ENCODE results near the gene SLX9. TPM values are rescaled to one million over a fixed set of nuclear protein-coding genes. Genes with fewer than 3 reads are reported as not detected.

Gene SLX9
- total and polyA plus RNA-seq, 3 experiments from 2014 or later = 14.3 to 71.1 (median 68.1) TPM

- Mint-ChIP-seq H3K27ac (no peak overlapping the region), H3K27me3 (no peaks in the 10 kb centered on the region), H3K36me3 (peaks cover 0 to 19% (median 4%) of the 10 kb centered on the region in 3 donors), H3K4me1 (peaks cover 0 to 5% (median 0%) of the 10 kb centered on the region in 3 donors), H3K9me3 (no peaks in the 10 kb centered on the region), H3K4me3 (no peak overlapping the region)
- ChIA-PET CTCF (no interaction called here), POLR2A (no interaction called here)
- Histone ChIP-seq H3K4me3 (ENCODE audit: low read length) (no peak overlapping the region), H3K36me3 (ENCODE audit: insufficient read depth, low read length) (no peaks in the 10 kb centered on the region), H3K9me3 (ENCODE audit: low read length) (no peaks in the 10 kb centered on the region), H3K4me1 (ENCODE audit: insufficient read depth, low read length) (no peaks in the 10 kb centered on the region), H3K27ac (ENCODE audit: low read depth, low read length) (no peak overlapping the region), H3K27me3 (ENCODE audit: insufficient read depth, low read length, poor library complexity, severe bottlenecking) (no peaks in the 10 kb centered on the region)
- DNase-seq = no peak
Observed at GRCh38 chr21:44977616-44978340, 37.9 kb downstream of the SLX9 start.

GRCh38 chr21:44979687-44980561, 40.1 kb downstream of the SLX9 start:
- Mint-ChIP-seq H3K4me1 (no peaks in the 10 kb centered on the region), H3K27ac (no peak overlapping the region), H3K27me3 (no peaks in the 10 kb centered on the region), H3K4me3 (no peak overlapping the region), H3K9me3 (no peaks in the 10 kb centered on the region), H3K36me3 (peaks cover 0 to 11% (median 0%) of the 10 kb centered on the region in 3 donors)
- no peaks in the 10 kb centered on the region for H3K36me3 ChIP-seq (ENCODE audit: insufficient read depth, low read length)
- no peaks in the 10 kb centered on the region for H3K4me1 ChIP-seq (ENCODE audit: insufficient read depth, low read length)
- no peaks in the 10 kb centered on the region for H3K27me3 ChIP-seq (ENCODE audit: insufficient read depth, low read length, poor library complexity, severe bottlenecking)
- ChIA-PET CTCF (no interaction called here), POLR2A (no interaction called here)
- DNase-seq = no peak
- no peak overlapping the region for H3K4me3 ChIP-seq (ENCODE audit: low read length)
- H3K27ac ChIP-seq (ENCODE audit: low read depth, low read length) = no peak overlapping the region
- no peaks in the 10 kb centered on the region for H3K9me3 ChIP-seq (ENCODE audit: low read length)

- CTCF ChIA-PET = no interaction called here
- Mint-ChIP-seq H3K9me3 (no peaks in the 10 kb centered on the region), H3K36me3 (peaks cover 0 to 7% (median 0%) of the 10 kb centered on the region in 3 donors), H3K27ac (no peak overlapping the region), H3K4me1 (no peaks in the 10 kb centered on the region), H3K27me3 (no peaks in the 10 kb centered on the region), H3K4me3 (no peak overlapping the region)
- Histone ChIP-seq H3K27me3 (ENCODE audit: insufficient read depth, low read length, poor library complexity, severe bottlenecking) (no peaks in the 10 kb centered on the region), H3K27ac (ENCODE audit: low read depth, low read length) (no peak overlapping the region), H3K4me3 (ENCODE audit: low read length) (no peak overlapping the region), H3K4me1 (ENCODE audit: insufficient read depth, low read length) (no peaks in the 10 kb centered on the region), H3K36me3 (ENCODE audit: insufficient read depth, low read length) (no peaks in the 10 kb centered on the region), H3K9me3 (ENCODE audit: low read length) (no peaks in the 10 kb centered on the region)
- DNase-seq = no peak
- POLR2A ChIA-PET = no interaction called here
Observed at GRCh38 chr21:44980562-44981489, 41.0 kb downstream of the SLX9 start.

GRCh38 chr21:44982558-44983250, 42.9 kb downstream of the SLX9 start:
- POLR2A ChIA-PET = no interaction called here

GRCh38 chr21:44983421-44984206, 43.8 kb downstream of the SLX9 start:
- Histone ChIP-seq H3K27me3 (ENCODE audit: insufficient read depth, low read length, poor library complexity, severe bottlenecking) (no peaks in the 10 kb centered on the region), H3K4me3 (ENCODE audit: low read length) (no peak overlapping the region), H3K27ac (ENCODE audit: low read depth, low read length) (no peak overlapping the region), H3K9me3 (ENCODE audit: low read length) (no peaks in the 10 kb centered on the region), H3K36me3 (ENCODE audit: insufficient read depth, low read length) (no peaks in the 10 kb centered on the region), H3K4me1 (ENCODE audit: insufficient read depth, low read length) (no peaks in the 10 kb centered on the region)
- CTCF ChIA-PET = no interaction called here
- Mint-ChIP-seq H3K4me1 (no peaks in the 10 kb centered on the region), H3K27me3 (no peaks in the 10 kb centered on the region), H3K9me3 (no peaks in the 10 kb centered on the region), H3K27ac (no peak overlapping the region), H3K4me3 (no peak overlapping the region), H3K36me3 (peaks cover 0 to 2% (median 0%) of the 10 kb centered on the region in 3 donors)
- POLR2A ChIA-PET = no interaction called here
- DNase-seq = peak in 1 of 5 donors; percentile 37

More at GRCh38 chr21:44982558-44983250, 42.9 kb downstream of the SLX9 start:
- Histone ChIP-seq H3K4me3 (ENCODE audit: low read length) (no peak overlapping the region), H3K9me3 (ENCODE audit: low read length) (no peaks in the 10 kb centered on the region), H3K4me1 (ENCODE audit: insufficient read depth, low read length) (no peaks in the 10 kb centered on the region), H3K27me3 (ENCODE audit: insufficient read depth, low read length, poor library complexity, severe bottlenecking) (no peaks in the 10 kb centered on the region), H3K27ac (ENCODE audit: low read depth, low read length) (no peak overlapping the region), H3K36me3 (ENCODE audit: insufficient read depth, low read length) (no peaks in the 10 kb centered on the region)
- CTCF ChIA-PET = no interaction called here
- Mint-ChIP-seq H3K4me3 (no peak overlapping the region), H3K27ac (no peak overlapping the region), H3K36me3 (peaks cover 0 to 2% (median 0%) of the 10 kb centered on the region in 3 donors), H3K9me3 (no peaks in the 10 kb centered on the region), H3K27me3 (no peaks in the 10 kb centered on the region), H3K4me1 (no peaks in the 10 kb centered on the region)
- DNase-seq = no peak

GRCh38 chr21:44984428-44984791, 44.6 kb downstream of the SLX9 start:
- H3K4me3 Mint-ChIP-seq = no peak overlapping the region
- peak in 1 of 5 donors; percentile 40 for DNase-seq
- no peaks in the 10 kb centered on the region for H3K27me3 Mint-ChIP-seq
- no peak overlapping the region for H3K27ac Mint-ChIP-seq
- Histone ChIP-seq H3K9me3 (ENCODE audit: low read length) (no peaks in the 10 kb centered on the region), H3K36me3 (ENCODE audit: insufficient read depth, low read length) (no peaks in the 10 kb centered on the region), H3K4me1 (ENCODE audit: insufficient read depth, low read length) (no peaks in the 10 kb centered on the region), H3K27me3 (ENCODE audit: insufficient read depth, low read length, poor library complexity, severe bottlenecking) (no peaks in the 10 kb centered on the region), H3K27ac (ENCODE audit: low read depth, low read length) (no peak overlapping the region), H3K4me3 (ENCODE audit: low read length) (no peak overlapping the region)
- H3K9me3 Mint-ChIP-seq = no peaks in the 10 kb centered on the region
- CTCF ChIA-PET = no interaction called here
- POLR2A ChIA-PET = no interaction called here
- no peaks in the 10 kb centered on the region for H3K4me1 Mint-ChIP-seq
- H3K36me3 Mint-ChIP-seq = no peaks in the 10 kb centered on the region

GRCh38 chr21:44984792-44985440, 45.1 kb downstream of the SLX9 start:
- Mint-ChIP-seq H3K4me1 (no peaks in the 10 kb centered on the region), H3K27ac (no peak overlapping the region), H3K36me3 (no peaks in the 10 kb centered on the region), H3K27me3 (no peaks in the 10 kb centered on the region), H3K9me3 (no peaks in the 10 kb centered on the region), H3K4me3 (no peak overlapping the region)
- no peaks in the 10 kb centered on the region for H3K9me3 ChIP-seq (ENCODE audit: low read length)
- no peaks in the 10 kb centered on the region for H3K36me3 ChIP-seq (ENCODE audit: insufficient read depth, low read length)
- no peak overlapping the region for H3K27ac ChIP-seq (ENCODE audit: low read depth, low read length)
- no peaks in the 10 kb centered on the region for H3K27me3 ChIP-seq (ENCODE audit: insufficient read depth, low read length, poor library complexity, severe bottlenecking)
- no peak overlapping the region for H3K4me3 ChIP-seq (ENCODE audit: low read length)
- no peaks in the 10 kb centered on the region for H3K4me1 ChIP-seq (ENCODE audit: insufficient read depth, low read length)
- ChIA-PET CTCF (interaction anchor here (1.5 kb wide), 1 partner anchor 143 kb away, joined by 5 read pairs; no protein-coding TSS in a partner anchor), POLR2A (no interaction called here)
- DNase-seq = peak in 1 of 5 donors; percentile 39

Measured in CD8-positive, alpha-beta memory T cell (primary cell).